Neural progenitor cell (in vitro differentiated cells): Measurements from ENCODE around the gene LIPT2. TPM values are rescaled to one million over a fixed set of nuclear protein-coding genes. Genes with fewer than 3 reads are reported as not detected.

ENCODE experiments used
- DNase-seq: peaks from one replicate; pipeline ENCODE4 v3.0.0-alpha.2; 2016; ENCODE audit warnings: low spot score
- H2AFZ ChIP-seq: fragments of 200-600 bp; sonication (generic); replicated peaks from 2 replicates; pipeline ENCODE4 v1.6.1; 2016; ENCODE audit warnings: antibody characterized with exemption
- H3F3A ChIP-seq: fragments of 200-600 bp; sonication (generic); 2 replicates; pipeline ENCODE4 v1.6.1; 2016; ENCODE audit warnings: antibody characterized with exemption, low read depth
- H3K27ac ChIP-seq: fragments of 200-600 bp; sonication (generic); 2 replicates; pipeline ENCODE4 v1.5.1; 2016; ENCODE audit warnings: mild to moderate bottlenecking
- H3K27me3 ChIP-seq: fragments of 200-600 bp; sonication (generic); 2 replicates; pipeline ENCODE4 v1.6.1; 2016; ENCODE audit warnings: mild to moderate bottlenecking, moderate library complexity
- H3K36me3 ChIP-seq: fragments of 200-600 bp; sonication (generic); 2 replicates; pipeline ENCODE4 v1.5.1; 2016
- H3K4me1 ChIP-seq: fragments of 200-600 bp; sonication (generic); 2 replicates; pipeline ENCODE4 v1.6.1; 2016; ENCODE audit warnings: mixed run types
- H3K4me2 ChIP-seq: fragments of 200-600 bp; sonication (generic); 2 replicates; pipeline ENCODE4 v1.6.1; 2016
- H3K4me3 ChIP-seq: fragments of 200-600 bp; sonication (generic); 2 replicates; pipeline ENCODE4 v1.5.1; 2016
- H3K79me2 ChIP-seq: fragments of 200-600 bp; sonication (generic); 2 replicates; pipeline ENCODE4 v1.6.1; 2016; ENCODE audit warnings: low read depth
- H3K9ac ChIP-seq: fragments of 200-600 bp; sonication (generic); 2 replicates; pipeline ENCODE4 v1.6.1; 2016
- H3K9me3 ChIP-seq: fragments of 200-600 bp; sonication (generic); 2 replicates; pipeline ENCODE4 v1.5.1; 2016; ENCODE audit warnings: low read depth
- H4K20me1 ChIP-seq: fragments of 200-600 bp; sonication (generic); 2 replicates; pipeline ENCODE4 v1.6.1; 2016; ENCODE audit warnings: low read depth
- H3K27ac Mint-ChIP-seq: 3 replicates; pipeline ENCODE4 v1.8.0; 2021; ENCODE audit warnings: mixed read lengths
- H3K27me3 Mint-ChIP-seq: 2 replicates; pipeline ENCODE4 v1.8.0; 2022; ENCODE audit warnings: low read depth, mild to moderate bottlenecking, inconsistent platforms, moderate library complexity, mixed read lengths; ENCODE audit not compliant: insufficient read depth
- H3K36me3 Mint-ChIP-seq: 3 replicates; pipeline ENCODE4 v1.8.0; 2021; ENCODE audit warnings: mixed read lengths
- H3K4me1 Mint-ChIP-seq: 3 replicates; pipeline ENCODE4 v1.8.0; 2021; ENCODE audit warnings: mixed read lengths
- H3K4me3 Mint-ChIP-seq: 3 replicates; pipeline ENCODE4 v1.8.0; 2021; ENCODE audit warnings: mild to moderate bottlenecking, moderate library complexity, mixed read lengths
- H3K9me3 Mint-ChIP-seq: 3 replicates; pipeline ENCODE4 v1.8.0; 2020; ENCODE audit warnings: mixed read lengths
- EZH2 ChIP-seq: fragments of 200-600 bp; sonication (generic); IDR thresholded peaks from 2 replicates; pipeline ENCODE4 v1.6.1; 2017; ENCODE audit warnings: antibody characterized with exemption, mild to moderate bottlenecking, moderate library complexity
- EZH2phosphoT487 ChIP-seq: fragments of 200-600 bp; sonication (generic); IDR thresholded peaks from 2 replicates; pipeline ENCODE4 v1.6.1; 2017; ENCODE audit warnings: antibody characterized with exemption
- total RNA-seq: library from RNA; depleted of rRNA; stranded (reverse); fragments of >200 nt; gene quantifications from 2 replicates; pipeline ENCODE4 v1.2.3, GENCODE V29; 2015; ENCODE audit warnings: low replicate concordance
- TF ChIP-seq, protein P1 (sequence below): fragments of 200-600 bp; sonication (generic); IDR thresholded peaks from 2 replicates; pipeline ENCODE4 v1.5.1; 2017; ENCODE audit warnings: antibody characterized with exemption, mild to moderate bottlenecking

The LIPT2 gene
- total RNA-seq, 1 donor from 2014 or later, result 16.9 TPM

DNA sequence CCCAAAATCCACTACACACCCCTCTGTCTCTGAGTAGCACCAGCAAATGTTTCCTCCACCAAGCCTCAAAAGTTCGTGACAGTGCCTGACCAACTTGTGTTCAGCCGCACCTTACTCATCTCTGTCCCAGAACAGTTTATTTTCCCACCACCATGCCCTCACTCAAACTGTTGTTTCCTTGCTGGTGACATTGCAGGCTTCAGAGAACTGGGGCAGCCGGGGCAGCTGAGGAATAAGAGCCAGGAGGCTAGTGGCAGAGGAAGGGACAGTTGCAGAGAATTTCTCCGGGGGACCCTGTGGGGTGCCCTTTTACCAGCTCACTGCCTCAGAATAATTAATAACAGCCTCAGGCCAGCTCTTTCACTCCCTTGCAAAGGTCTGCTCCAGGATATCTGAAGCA is 25.5 kb downstream of the LIPT2 start:
- H3K4me1 ChIP-seq, result peaks cover 15% of the 10 kb centered on the region
- H3K27me3 ChIP-seq, result peaks cover 27% of the 10 kb centered on the region
- peaks cover 2% of the 10 kb centered on the region for H3K27me3 Mint-ChIP-seq
- H3K4me3 ChIP-seq, result no peak overlapping the region
- no peak overlapping the region for H3K27ac ChIP-seq
- no peak for DNase-seq
- no peaks in the 10 kb centered on the region for H3K36me3 Mint-ChIP-seq
- no peaks in the 10 kb centered on the region for H3K79me2 ChIP-seq
- H3K9ac ChIP-seq, result no peak overlapping the region
- peaks cover 13% of the 10 kb centered on the region for H3K4me1 Mint-ChIP-seq
- no peaks in the 10 kb centered on the region for H3K36me3 ChIP-seq
- no peaks in the 10 kb centered on the region for H3K9me3 Mint-ChIP-seq
- H3K9me3 ChIP-seq, result no peaks in the 10 kb centered on the region
- H2AFZ ChIP-seq, result peak overlapping the region; percentile 74
- no peak overlapping the region for H3K4me3 Mint-ChIP-seq
- H4K20me1 ChIP-seq, result no peaks in the 10 kb centered on the region
- no peaks in the 10 kb centered on the region for H3F3A ChIP-seq
- peak overlapping the region; percentile 66 for H3K4me2 ChIP-seq
- peak overlapping the region; percentile 84 for H3K27ac Mint-ChIP-seq
- TF ChIP-seq EZH2, result no peak
- no peak for TF ChIP-seq EZH2phosphoT487
- TF ChIP-seq, protein P1, sequence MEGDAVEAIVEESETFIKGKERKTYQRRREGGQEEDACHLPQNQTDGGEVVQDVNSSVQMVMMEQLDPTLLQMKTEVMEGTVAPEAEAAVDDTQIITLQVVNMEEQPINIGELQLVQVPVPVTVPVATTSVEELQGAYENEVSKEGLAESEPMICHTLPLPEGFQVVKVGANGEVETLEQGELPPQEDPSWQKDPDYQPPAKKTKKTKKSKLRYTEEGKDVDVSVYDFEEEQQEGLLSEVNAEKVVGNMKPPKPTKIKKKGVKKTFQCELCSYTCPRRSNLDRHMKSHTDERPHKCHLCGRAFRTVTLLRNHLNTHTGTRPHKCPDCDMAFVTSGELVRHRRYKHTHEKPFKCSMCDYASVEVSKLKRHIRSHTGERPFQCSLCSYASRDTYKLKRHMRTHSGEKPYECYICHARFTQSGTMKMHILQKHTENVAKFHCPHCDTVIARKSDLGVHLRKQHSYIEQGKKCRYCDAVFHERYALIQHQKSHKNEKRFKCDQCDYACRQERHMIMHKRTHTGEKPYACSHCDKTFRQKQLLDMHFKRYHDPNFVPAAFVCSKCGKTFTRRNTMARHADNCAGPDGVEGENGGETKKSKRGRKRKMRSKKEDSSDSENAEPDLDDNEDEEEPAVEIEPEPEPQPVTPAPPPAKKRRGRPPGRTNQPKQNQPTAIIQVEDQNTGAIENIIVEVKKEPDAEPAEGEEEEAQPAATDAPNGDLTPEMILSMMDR, result no peak

- no peaks in the 10 kb centered on the region for H3K9me3 Mint-ChIP-seq
- no peaks in the 10 kb centered on the region for H3K9me3 ChIP-seq
- peaks cover 27% of the 10 kb centered on the region for H3K27me3 ChIP-seq
- peaks cover 13% of the 10 kb centered on the region for H3K4me1 Mint-ChIP-seq
- no peaks in the 10 kb centered on the region for H3F3A ChIP-seq
- H3K4me2 ChIP-seq, result peak within 1 kb of the TSS; percentile 66
- no peaks in the 10 kb centered on the region for H3K36me3 Mint-ChIP-seq
- H3K27ac ChIP-seq, result no peak within 1 kb of the TSS
- H3K27ac Mint-ChIP-seq, result peak within 1 kb of the TSS; percentile 84
- H3K9ac ChIP-seq, result no peak within 1 kb of the TSS
- no peaks in the 10 kb centered on the region for H4K20me1 ChIP-seq
- no peaks in the 10 kb centered on the region for H3K36me3 ChIP-seq
- H3K79me2 ChIP-seq, result no peaks in the 10 kb centered on the region
- DNase-seq, result peak; percentile 40
- H3K4me1 ChIP-seq, result peaks cover 15% of the 10 kb centered on the region
- TF ChIP-seq EZH2phosphoT487, result no peak
- no peak for TF ChIP-seq EZH2
- TF ChIP-seq, protein P1, result no peak
- peak within 1 kb of the TSS; percentile 74 for H2AFZ ChIP-seq
- H3K27me3 Mint-ChIP-seq, result peaks cover 2% of the 10 kb centered on the region
- H3K4me3 ChIP-seq, result peak within 1 kb of the TSS; percentile 34
- no peak within 1 kb of the TSS for H3K4me3 Mint-ChIP-seq
These were observed 26.3 kb downstream of the LIPT2 start, which contains the start of gene KCNE3 for GRCh38 chr11:74466916-74467885. Gene KCNE3, minus strand, starts transcription at chr11:74467549. Its CDS starts 9,986 bp downstream, at chr11:74457563.

DNA sequence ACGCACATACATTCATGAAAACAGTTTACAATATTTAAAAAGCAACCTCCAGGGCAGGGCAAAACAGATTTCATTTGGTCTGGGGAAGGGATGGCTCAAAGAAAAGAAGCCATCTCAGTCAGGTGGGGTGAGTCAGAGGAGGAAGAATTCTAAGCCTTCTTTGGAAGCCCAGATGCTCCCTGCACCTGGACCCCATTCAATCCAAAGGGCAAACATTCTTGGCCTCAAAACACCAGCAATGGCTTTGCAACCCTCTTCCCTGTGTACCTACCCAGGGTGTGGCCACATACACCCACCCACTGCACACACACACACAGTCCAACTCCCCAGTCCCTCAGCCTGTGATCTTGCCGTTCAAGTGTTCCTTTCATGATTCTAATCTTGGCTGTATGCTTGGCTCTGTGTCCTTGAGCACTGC is 28.2 kb downstream of the LIPT2 start:
- Histone ChIP-seq H3K4me2 (no peak overlapping the region), H3K4me3 (no peak overlapping the region), H3K36me3 (no peaks in the 10 kb centered on the region), H3K9ac (no peak overlapping the region), H3F3A (no peaks in the 10 kb centered on the region), H3K27ac (no peak overlapping the region), H3K4me1 (peaks cover 23% of the 10 kb centered on the region), H3K9me3 (no peaks in the 10 kb centered on the region), H3K27me3 (peaks cover 27% of the 10 kb centered on the region), H2AFZ (no peak overlapping the region), H4K20me1 (no peaks in the 10 kb centered on the region), H3K79me2 (no peaks in the 10 kb centered on the region)
- Mint-ChIP-seq H3K27ac (no peak overlapping the region), H3K4me1 (peaks cover 16% of the 10 kb centered on the region), H3K27me3 (peaks cover 2% of the 10 kb centered on the region), H3K4me3 (no peak overlapping the region), H3K36me3 (no peaks in the 10 kb centered on the region), H3K9me3 (no peaks in the 10 kb centered on the region)
- TF ChIP-seq, protein P1, result no peak
- TF ChIP-seq EZH2, result no peak
- no peak for TF ChIP-seq EZH2phosphoT487
- no peak for DNase-seq
